Cardiac fibroblast (primary cell): ENCODE results near the gene JMJD4.

Experiments
- DNase-seq, 2 donors: peaks; one replicate each; pipeline versions ENCODE4 v3.0.0 to v3.0.0-alpha.2; 2010; ENCODE audit warnings: low read depth in 2 of 2
- H3K4me3 ChIP-seq, 2 donors: replicated peaks in 1 of 2; 1 replicate in 1 of 2; 2 replicates in 1 of 2; pipeline ENCODE4 v1.5.1; 2011; ENCODE audit warnings: low read depth in 2 of 2, low read length in 2 of 2, mild to moderate bottlenecking in 2 of 2, moderate library complexity in 1 of 2
- CTCF ChIP-seq: IDR thresholded peaks from one replicate; pipeline ENCODE4 v1.5.1; 2011; ENCODE audit warnings: low read depth, mild to moderate bottlenecking, low read length, inconsistent platforms

Gene JMJD4

GRCh38 chr1:227759341-227760300, 24.5 kb upstream of the JMJD4 start:
- peak; percentile 86 to 96 for DNase-seq
- no peak for TF ChIP-seq CTCF

GRCh38 chr1:227758366-227758765, 23.3 kb upstream of the JMJD4 start:
- no peak for DNase-seq
- no peak overlapping the region for H3K4me3 ChIP-seq
- no peak for TF ChIP-seq CTCF

More at GRCh38 chr1:227759341-227760300, 24.5 kb upstream of the JMJD4 start:
- no peak overlapping the region for H3K4me3 ChIP-seq

- no peak for DNase-seq
- no peak overlapping the region for H3K4me3 ChIP-seq
- TF ChIP-seq CTCF, result no peak
These were observed 22.7 kb upstream of the JMJD4 start for GRCh38 chr1:227757781-227758180.

- TF ChIP-seq CTCF, result no peak
- peak in 1 of 2 donors; percentile 43 for DNase-seq
- H3K4me3 ChIP-seq, result no peak overlapping the region
These were observed 21.3 kb upstream of the JMJD4 start for GRCh38 chr1:227756172-227756959.

- TF ChIP-seq CTCF, result no peak
- no peak for DNase-seq
- no peak overlapping the region for H3K4me3 ChIP-seq
These were observed 19.9 kb upstream of the JMJD4 start for GRCh38 chr1:227754958-227755357.

- no peak for TF ChIP-seq CTCF
- DNase-seq, result peak; percentile 43 to 52
- H3K4me3 ChIP-seq, result no peak overlapping the region
These were observed 19.1 kb upstream of the JMJD4 start for GRCh38 chr1:227753999-227754711.
